ENCODE data around the gene THSD7B. TPM values are rescaled to one million over a fixed set of nuclear protein-coding genes. Genes with fewer than 3 reads are reported as not detected.

THSD7B gene, protein sequence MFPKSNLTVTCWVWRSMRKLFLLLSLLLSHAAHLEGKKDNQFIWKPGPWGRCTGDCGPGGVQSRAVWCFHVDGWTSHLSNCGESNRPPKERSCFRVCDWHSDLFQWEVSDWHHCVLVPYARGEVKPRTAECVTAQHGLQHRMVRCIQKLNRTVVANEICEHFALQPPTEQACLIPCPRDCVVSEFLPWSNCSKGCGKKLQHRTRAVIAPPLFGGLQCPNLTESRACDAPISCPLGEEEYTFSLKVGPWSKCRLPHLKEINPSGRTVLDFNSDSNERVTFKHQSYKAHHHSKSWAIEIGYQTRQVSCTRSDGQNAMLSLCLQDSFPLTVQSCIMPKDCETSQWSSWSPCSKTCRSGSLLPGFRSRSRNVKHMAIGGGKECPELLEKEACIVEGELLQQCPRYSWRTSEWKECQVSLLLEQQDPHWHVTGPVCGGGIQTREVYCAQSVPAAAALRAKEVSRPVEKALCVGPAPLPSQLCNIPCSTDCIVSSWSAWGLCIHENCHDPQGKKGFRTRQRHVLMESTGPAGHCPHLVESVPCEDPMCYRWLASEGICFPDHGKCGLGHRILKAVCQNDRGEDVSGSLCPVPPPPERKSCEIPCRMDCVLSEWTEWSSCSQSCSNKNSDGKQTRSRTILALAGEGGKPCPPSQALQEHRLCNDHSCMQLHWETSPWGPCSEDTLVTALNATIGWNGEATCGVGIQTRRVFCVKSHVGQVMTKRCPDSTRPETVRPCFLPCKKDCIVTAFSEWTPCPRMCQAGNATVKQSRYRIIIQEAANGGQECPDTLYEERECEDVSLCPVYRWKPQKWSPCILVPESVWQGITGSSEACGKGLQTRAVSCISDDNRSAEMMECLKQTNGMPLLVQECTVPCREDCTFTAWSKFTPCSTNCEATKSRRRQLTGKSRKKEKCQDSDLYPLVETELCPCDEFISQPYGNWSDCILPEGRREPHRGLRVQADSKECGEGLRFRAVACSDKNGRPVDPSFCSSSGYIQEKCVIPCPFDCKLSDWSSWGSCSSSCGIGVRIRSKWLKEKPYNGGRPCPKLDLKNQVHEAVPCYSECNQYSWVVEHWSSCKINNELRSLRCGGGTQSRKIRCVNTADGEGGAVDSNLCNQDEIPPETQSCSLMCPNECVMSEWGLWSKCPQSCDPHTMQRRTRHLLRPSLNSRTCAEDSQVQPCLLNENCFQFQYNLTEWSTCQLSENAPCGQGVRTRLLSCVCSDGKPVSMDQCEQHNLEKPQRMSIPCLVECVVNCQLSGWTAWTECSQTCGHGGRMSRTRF (N-terminal part only)
- under 0.01 TPM in 2 replicates for total RNA-seq

DNA sequence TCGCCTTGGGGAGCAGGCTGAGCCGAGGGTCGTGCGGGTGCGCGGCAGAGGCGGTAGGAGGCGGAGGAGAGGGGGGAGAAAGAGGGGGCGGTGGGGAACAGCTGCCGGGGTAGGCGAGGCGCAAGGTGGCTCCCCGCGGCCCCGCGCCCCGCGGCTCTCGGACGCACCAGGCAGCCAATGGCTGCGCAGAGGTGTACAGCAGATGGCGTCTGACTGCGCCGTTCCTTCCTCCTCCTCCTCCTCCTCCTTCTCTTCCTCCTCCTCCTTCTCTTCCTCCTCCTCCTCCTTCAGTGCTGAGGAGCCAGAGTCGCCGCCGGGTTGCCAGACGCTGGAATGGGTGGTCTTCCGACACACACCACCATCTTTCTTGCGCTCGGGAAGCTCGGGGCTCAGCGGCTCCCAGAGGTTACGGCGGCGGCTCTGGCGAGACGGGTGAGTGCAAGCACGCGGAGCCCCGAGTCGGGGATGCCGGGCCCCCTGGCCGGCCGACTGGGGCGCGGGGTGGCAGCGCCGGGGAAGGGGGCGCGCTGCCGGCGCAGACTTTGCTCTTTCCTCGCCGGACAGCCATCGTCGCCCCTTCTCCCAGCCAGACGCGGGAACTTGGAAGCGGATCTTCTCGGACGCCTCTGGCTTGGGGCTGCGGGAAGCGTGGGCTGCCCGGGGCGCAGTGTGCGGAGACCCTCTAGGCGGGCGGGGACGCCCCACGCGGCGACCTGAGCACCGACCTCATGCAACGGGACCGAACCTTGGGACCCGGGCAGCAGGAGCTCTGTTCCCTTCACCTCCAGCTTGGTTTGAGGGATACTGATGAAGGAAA lies at the start of gene THSD7B:
Gene THSD7B, plus strand, starts transcription at position 290 of the 817 bp plus-strand sequence. CDS start 116,634 bp downstream, outside the sequence.

Small RNA genes lying within 50 kb of the gene (small RNA-seq; reads per million reads assigned to genes)
- gene RF00019 (not detected), gene RNA5SP105 (not detected)
